Limb (tissue), 2 donors: ENCODE results near the gene ZNF286A.
"Not testable (repeated sequence)": the region's sequence is repeated elsewhere in the genome, so short reads cannot be mapped to it uniquely, and the experiment has no call there.

ENCODE experiments used
- DNase-seq, 2 donors: peaks; one replicate each; pipeline ENCODE4 v3.0.0-alpha.2; 2016; ENCODE audit errors: extremely low spot score in 2 of 2

ZNF286A gene

GRCh38 chr17:15699413-15699924 is at the start of gene ZNF286A:
Gene ZNF286A, plus strand, starts transcription at chr17:15699752. Its CDS starts 578 bp downstream, at chr17:15700330.
- DNase-seq, result peak; percentile 97

- no peak for DNase-seq
Measured at GRCh38 chr17:15649861-15650421, 49.6 kb upstream of the ZNF286A start.

GRCh38 chr17:15650741-15651582 is 48.6 kb upstream of the ZNF286A start:
- peak in 1 of 2 donors; percentile 43 for DNase-seq

- peak; percentile 87 to 95 for DNase-seq
Measured at GRCh38 chr17:15651583-15652110, 47.9 kb upstream of the ZNF286A start.

- DNase-seq, result no peak
Measured at GRCh38 chr17:15652960-15653359, 46.6 kb upstream of the ZNF286A start.

- DNase-seq, result not testable (repeated sequence)
Measured at GRCh38 chr17:15654401-15654800, 45.2 kb upstream of the ZNF286A start.

GRCh38 chr17:15654886-15655561 is 44.5 kb upstream of the ZNF286A start:
- no peak for DNase-seq

- DNase-seq, result no peak
Measured at GRCh38 chr17:15657868-15658267, 41.7 kb upstream of the ZNF286A start.

- no peak for DNase-seq
Measured at GRCh38 chr17:15658296-15658695, 41.3 kb upstream of the ZNF286A start.

GRCh38 chr17:15659236-15659635 is 40.3 kb upstream of the ZNF286A start:
- DNase-seq, result no peak

GRCh38 chr17:15659663-15660062 is 39.9 kb upstream of the ZNF286A start:
- no peak for DNase-seq

GRCh38 chr17:15660077-15660476 is 39.5 kb upstream of the ZNF286A start:
- DNase-seq, result no peak

GRCh38 chr17:15662681-15663080 is 36.9 kb upstream of the ZNF286A start:
- DNase-seq, result no peak

GRCh38 chr17:15663176-15663575 is 36.4 kb upstream of the ZNF286A start:
- DNase-seq, result no peak

GRCh38 chr17:15663691-15664090 is 35.9 kb upstream of the ZNF286A start:
- no peak for DNase-seq

GRCh38 chr17:15669526-15669925 is 30.0 kb upstream of the ZNF286A start:
- DNase-seq, result not testable (repeated sequence)

GRCh38 chr17:15674640-15675039 is 24.9 kb upstream of the ZNF286A start:
- DNase-seq, result not testable (repeated sequence)

GRCh38 chr17:15675991-15676390 is 23.6 kb upstream of the ZNF286A start:
- not testable (repeated sequence) for DNase-seq

GRCh38 chr17:15683135-15683534 is 16.4 kb upstream of the ZNF286A start:
- not testable (repeated sequence) for DNase-seq

- DNase-seq, result peak; percentile 58 to 90
Measured at GRCh38 chr17:15683824-15684478, 15.6 kb upstream of the ZNF286A start, which contains the start of gene TRIM16. Gene TRIM16, minus strand, starts transcription at chr17:15684311. Its CDS starts 32,702 bp downstream, at chr17:15651609.

- not testable (repeated sequence) for DNase-seq
Measured at GRCh38 chr17:15687494-15687893, 12.1 kb upstream of the ZNF286A start.
